Fibroblast of lung (primary cell): ENCODE data around the gene TCP11X2.
"Not testable (repeated sequence)": the region's sequence is repeated elsewhere in the genome, so short reads cannot be mapped to it uniquely, and the experiment has no call there.

Experiments used
- EZH2 ChIP-seq: IDR thresholded peaks from 2 replicates; pipeline ENCODE4 v1.5.1; 2012; ENCODE audit warnings: low read length, control low read depth, mild to moderate bottlenecking; ENCODE audit errors: missing control alignments
- TF ChIP-seq, protein P1 (sequence below), 2 donors: IDR thresholded peaks in 1 of 2; conservative IDR thresholded peaks in 1 of 2; 1 replicate in 1 of 2; 2 replicates in 1 of 2; pipeline ENCODE4 v1.5.1; 2011 to 2012; ENCODE audit warnings: low read length in 2 of 2, control low read depth in 1 of 2, inconsistent platforms in 1 of 2, low read depth in 1 of 2, mild to moderate bottlenecking in 1 of 2

DNA sequence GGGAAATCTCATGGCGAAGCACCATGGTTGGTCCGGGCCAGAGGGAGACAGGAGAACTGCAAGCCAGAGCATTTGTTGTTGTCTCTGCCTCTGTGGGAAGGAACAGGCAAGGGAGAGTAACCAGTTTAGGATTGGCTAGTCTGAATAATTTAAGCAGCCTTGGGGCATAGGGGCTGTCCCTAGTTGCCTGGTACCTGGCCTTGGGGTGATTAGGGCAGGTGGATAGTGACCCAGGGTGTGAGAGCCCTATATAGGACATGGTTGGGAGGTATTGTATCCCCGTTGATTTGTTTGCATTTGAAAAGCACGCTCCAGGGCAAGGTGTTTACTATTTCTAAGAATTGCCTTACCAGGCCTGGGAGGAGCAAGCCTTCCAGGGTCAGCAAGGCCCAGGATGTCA lies 57.1 kb downstream of the TCP11X2 start:
- TF ChIP-seq, protein P1, sequence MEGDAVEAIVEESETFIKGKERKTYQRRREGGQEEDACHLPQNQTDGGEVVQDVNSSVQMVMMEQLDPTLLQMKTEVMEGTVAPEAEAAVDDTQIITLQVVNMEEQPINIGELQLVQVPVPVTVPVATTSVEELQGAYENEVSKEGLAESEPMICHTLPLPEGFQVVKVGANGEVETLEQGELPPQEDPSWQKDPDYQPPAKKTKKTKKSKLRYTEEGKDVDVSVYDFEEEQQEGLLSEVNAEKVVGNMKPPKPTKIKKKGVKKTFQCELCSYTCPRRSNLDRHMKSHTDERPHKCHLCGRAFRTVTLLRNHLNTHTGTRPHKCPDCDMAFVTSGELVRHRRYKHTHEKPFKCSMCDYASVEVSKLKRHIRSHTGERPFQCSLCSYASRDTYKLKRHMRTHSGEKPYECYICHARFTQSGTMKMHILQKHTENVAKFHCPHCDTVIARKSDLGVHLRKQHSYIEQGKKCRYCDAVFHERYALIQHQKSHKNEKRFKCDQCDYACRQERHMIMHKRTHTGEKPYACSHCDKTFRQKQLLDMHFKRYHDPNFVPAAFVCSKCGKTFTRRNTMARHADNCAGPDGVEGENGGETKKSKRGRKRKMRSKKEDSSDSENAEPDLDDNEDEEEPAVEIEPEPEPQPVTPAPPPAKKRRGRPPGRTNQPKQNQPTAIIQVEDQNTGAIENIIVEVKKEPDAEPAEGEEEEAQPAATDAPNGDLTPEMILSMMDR (conservative IDR thresholded peaks at IDR 0.05 in 1 of 2, IDR thresholded peaks at IDR 0.05 in 1 of 2; ENCODE audit: low read depth in 1 of 2, low read length in 2 of 2), result not testable (repeated sequence)
- not testable (repeated sequence) for TF ChIP-seq EZH2
